ENCODE measurements around the gene SLC44A3. TPM values are rescaled to one million over a fixed set of nuclear protein-coding genes. Genes with fewer than 3 reads are reported as not detected.
"Not testable (repeated sequence)": the region's sequence is repeated elsewhere in the genome, so short reads cannot be mapped to it uniquely, and the experiment has no call there.

SLC44A3 gene
- total RNA-seq, 1 donor from 2014 or later, result 1.7 TPM

DNA sequence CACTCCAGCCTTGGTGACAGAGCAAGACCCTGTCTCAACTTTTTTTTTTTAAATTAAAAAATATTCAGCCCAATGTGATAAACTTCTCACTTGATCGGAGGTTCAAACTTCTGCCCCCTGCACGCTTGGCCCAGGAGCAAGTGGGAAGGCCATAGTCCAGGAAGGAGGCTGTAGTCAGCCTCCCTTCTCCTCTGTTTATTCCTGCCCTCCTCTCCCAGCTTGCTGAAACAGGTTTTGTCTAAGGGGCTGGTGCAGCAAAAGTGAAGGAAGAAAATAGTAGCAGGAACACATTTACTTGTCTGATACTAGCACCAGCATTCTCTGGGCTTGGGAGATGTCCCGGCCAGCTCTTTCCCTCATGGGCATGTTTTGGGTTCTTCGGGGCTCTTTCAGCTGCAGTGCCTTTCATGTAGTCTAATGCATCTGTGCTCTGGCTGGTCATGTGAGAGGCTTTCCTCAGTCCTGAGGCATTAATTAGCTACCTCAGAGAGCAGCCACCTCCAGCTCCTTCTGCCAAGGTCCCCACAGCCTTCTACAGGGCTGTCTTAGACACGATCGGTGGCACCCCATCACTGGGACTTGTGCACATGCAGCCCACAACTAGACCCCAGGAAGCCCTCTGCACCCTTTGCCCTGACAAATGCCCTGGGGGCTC, 12.9 kb downstream of the SLC44A3 start:
- Mint-ChIP-seq H3K27me3 (ENCODE audit: insufficient read depth, low read depth) (no peaks in the 10 kb centered on the region), H3K4me1 (peaks cover 7% of the 10 kb centered on the region), H3K36me3 (no peaks in the 10 kb centered on the region), H3K27ac (no peak overlapping the region), H3K9me3 (no peaks in the 10 kb centered on the region), H3K4me3 (no peak overlapping the region)
- no peaks in the 10 kb centered on the region for H3K9me3 ChIP-seq (ENCODE audit: low read depth)
- H3F3A ChIP-seq (ENCODE audit: low read depth), result no peaks in the 10 kb centered on the region
- no peak overlapping the region for H3K4me3 ChIP-seq
- H3K9ac ChIP-seq, result no peak overlapping the region
- DNase-seq (ENCODE audit: low spot score), result peak; percentile 33
- H3K27ac ChIP-seq, result no peak overlapping the region
- H3K79me2 ChIP-seq (ENCODE audit: low read depth), result no peaks in the 10 kb centered on the region
- H3K36me3 ChIP-seq, result no peaks in the 10 kb centered on the region
- H3K27me3 ChIP-seq, result no peaks in the 10 kb centered on the region
- peak overlapping the region; percentile 93 for H2AFZ ChIP-seq (replicated peaks)
- TF ChIP-seq EZH2phosphoT487 (IDR thresholded peaks at IDR 0.05) (no peak), EZH2 (IDR thresholded peaks at IDR 0.05) (no peak)
- TF ChIP-seq, protein P1, sequence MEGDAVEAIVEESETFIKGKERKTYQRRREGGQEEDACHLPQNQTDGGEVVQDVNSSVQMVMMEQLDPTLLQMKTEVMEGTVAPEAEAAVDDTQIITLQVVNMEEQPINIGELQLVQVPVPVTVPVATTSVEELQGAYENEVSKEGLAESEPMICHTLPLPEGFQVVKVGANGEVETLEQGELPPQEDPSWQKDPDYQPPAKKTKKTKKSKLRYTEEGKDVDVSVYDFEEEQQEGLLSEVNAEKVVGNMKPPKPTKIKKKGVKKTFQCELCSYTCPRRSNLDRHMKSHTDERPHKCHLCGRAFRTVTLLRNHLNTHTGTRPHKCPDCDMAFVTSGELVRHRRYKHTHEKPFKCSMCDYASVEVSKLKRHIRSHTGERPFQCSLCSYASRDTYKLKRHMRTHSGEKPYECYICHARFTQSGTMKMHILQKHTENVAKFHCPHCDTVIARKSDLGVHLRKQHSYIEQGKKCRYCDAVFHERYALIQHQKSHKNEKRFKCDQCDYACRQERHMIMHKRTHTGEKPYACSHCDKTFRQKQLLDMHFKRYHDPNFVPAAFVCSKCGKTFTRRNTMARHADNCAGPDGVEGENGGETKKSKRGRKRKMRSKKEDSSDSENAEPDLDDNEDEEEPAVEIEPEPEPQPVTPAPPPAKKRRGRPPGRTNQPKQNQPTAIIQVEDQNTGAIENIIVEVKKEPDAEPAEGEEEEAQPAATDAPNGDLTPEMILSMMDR (IDR thresholded peaks at IDR 0.05), result no peak
- no peak overlapping the region for H3K4me2 ChIP-seq
- H3K4me1 ChIP-seq, result peaks cover 6% of the 10 kb centered on the region
- H4K20me1 ChIP-seq (ENCODE audit: low read depth), result no peaks in the 10 kb centered on the region

DNA sequence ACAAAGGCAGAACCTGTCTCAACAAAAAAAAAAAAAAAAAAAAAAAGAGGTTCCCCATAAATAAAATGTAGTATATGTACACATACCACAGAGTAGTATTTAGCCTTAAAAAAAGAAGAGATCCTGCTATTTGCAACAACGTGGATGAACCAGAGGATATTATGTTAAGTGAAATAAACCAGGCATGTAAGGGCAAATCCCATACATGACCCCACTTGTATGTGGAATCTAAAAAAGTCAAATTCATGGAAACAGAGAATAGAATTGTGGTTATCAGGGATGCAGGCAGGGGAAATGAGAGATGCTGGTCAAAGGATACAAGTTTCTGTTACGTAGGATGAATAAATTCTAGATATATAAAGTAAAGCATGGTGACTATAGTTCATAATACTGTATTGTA, 16.7 kb downstream of the SLC44A3 start:
- Histone ChIP-seq H3K27me3 (no peaks in the 10 kb centered on the region), H3K79me2 (ENCODE audit: low read depth) (no peaks in the 10 kb centered on the region), H3K9me3 (ENCODE audit: low read depth) (no peaks in the 10 kb centered on the region), H2AFZ (replicated peaks) (no peak overlapping the region), H3K4me2 (no peak overlapping the region), H3K27ac (no peak overlapping the region), H3F3A (ENCODE audit: low read depth) (no peaks in the 10 kb centered on the region), H3K9ac (no peak overlapping the region), H3K4me3 (no peak overlapping the region), H3K4me1 (peaks cover 6% of the 10 kb centered on the region), H4K20me1 (ENCODE audit: low read depth) (no peaks in the 10 kb centered on the region), H3K36me3 (no peaks in the 10 kb centered on the region)
- Mint-ChIP-seq H3K4me3 (no peak overlapping the region), H3K9me3 (no peaks in the 10 kb centered on the region), H3K4me1 (peaks cover 10% of the 10 kb centered on the region), H3K36me3 (no peaks in the 10 kb centered on the region), H3K27ac (no peak overlapping the region), H3K27me3 (ENCODE audit: insufficient read depth, low read depth) (peaks cover 2% of the 10 kb centered on the region)
- TF ChIP-seq, protein P1 (IDR thresholded peaks at IDR 0.05), result no peak
- TF ChIP-seq EZH2phosphoT487 (IDR thresholded peaks at IDR 0.05) (no peak), EZH2 (IDR thresholded peaks at IDR 0.05) (no peak)
- DNase-seq (ENCODE audit: low spot score), result no peak

DNA sequence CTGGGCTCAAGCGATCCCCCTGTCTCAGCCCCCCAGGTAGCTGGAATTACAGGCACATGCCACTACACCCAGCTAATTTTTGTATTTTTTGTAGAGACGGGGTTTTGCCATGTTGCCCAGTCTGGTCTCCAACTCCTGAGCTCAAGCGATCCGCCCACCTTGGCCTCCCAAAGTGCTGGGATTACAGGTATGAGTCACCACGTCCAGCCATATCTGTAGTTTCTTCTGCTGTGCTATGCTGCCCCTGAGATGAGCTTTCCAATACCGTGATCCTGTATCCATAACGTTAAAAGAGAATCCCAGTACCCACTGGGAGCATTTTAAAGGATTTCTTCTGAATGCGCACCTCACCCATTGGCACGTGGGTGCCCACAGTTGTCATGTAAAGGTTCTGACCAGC, 20.2 kb downstream of the SLC44A3 start:
- not testable (repeated sequence) for H3K4me3 Mint-ChIP-seq; DNase-seq (ENCODE audit: low spot score); H3K27ac Mint-ChIP-seq; H2AFZ ChIP-seq (replicated peaks); H4K20me1 ChIP-seq (ENCODE audit: low read depth); H3K36me3 ChIP-seq; H3K27me3 Mint-ChIP-seq (ENCODE audit: insufficient read depth, low read depth); H3K36me3 Mint-ChIP-seq; H3K79me2 ChIP-seq (ENCODE audit: low read depth); H3K4me1 ChIP-seq; H3K4me2 ChIP-seq; H3K4me3 ChIP-seq; H3K27me3 ChIP-seq; H3K27ac ChIP-seq; H3K4me1 Mint-ChIP-seq; H3K9ac ChIP-seq; H3F3A ChIP-seq (ENCODE audit: low read depth); H3K9me3 ChIP-seq (ENCODE audit: low read depth); H3K9me3 Mint-ChIP-seq

DNA sequence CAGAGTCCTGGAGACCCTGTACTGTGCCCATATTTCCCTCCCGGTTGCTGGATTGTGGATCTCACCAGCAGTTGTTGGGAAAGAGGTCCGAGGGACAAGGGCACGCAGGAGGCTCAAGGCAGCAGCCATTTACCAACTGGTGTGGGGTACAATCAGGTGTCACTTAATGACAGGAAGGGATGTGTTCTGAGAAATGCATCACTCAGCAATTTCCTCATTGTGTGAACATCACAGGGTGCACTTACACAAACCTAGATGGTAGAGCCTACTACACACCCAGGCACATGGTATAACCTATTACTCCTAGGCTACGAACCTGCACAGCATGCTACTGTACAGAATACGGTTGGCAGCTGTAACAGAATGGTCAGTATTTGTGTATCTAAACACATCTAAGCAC, 20.7 kb downstream of the SLC44A3 start:
- Histone ChIP-seq H3K27ac (no peak overlapping the region), H4K20me1 (ENCODE audit: low read depth) (no peaks in the 10 kb centered on the region), H3F3A (ENCODE audit: low read depth) (no peaks in the 10 kb centered on the region), H3K9me3 (ENCODE audit: low read depth) (no peaks in the 10 kb centered on the region), H3K79me2 (ENCODE audit: low read depth) (no peaks in the 10 kb centered on the region), H3K4me2 (no peak overlapping the region), H3K4me3 (no peak overlapping the region), H3K4me1 (no peaks in the 10 kb centered on the region), H3K27me3 (no peaks in the 10 kb centered on the region), H2AFZ (replicated peaks) (no peak overlapping the region), H3K9ac (no peak overlapping the region), H3K36me3 (no peaks in the 10 kb centered on the region)
- no peak overlapping the region for H3K4me3 Mint-ChIP-seq
- DNase-seq (ENCODE audit: low spot score), result no peak
- no peaks in the 10 kb centered on the region for H3K36me3 Mint-ChIP-seq
- TF ChIP-seq EZH2phosphoT487 (IDR thresholded peaks at IDR 0.05) (no peak), EZH2 (IDR thresholded peaks at IDR 0.05) (no peak)
- TF ChIP-seq, protein P1 (IDR thresholded peaks at IDR 0.05), result no peak
- peaks cover 3% of the 10 kb centered on the region for H3K4me1 Mint-ChIP-seq
- H3K27me3 Mint-ChIP-seq (ENCODE audit: insufficient read depth, low read depth), result peaks cover 9% of the 10 kb centered on the region
- no peak overlapping the region for H3K27ac Mint-ChIP-seq
- no peaks in the 10 kb centered on the region for H3K9me3 Mint-ChIP-seq

All from neural progenitor cell (in vitro differentiated cells).